ENCODE data around the gene BACE2. TPM values are rescaled to one million over a fixed set of nuclear protein-coding genes. Genes with fewer than 3 reads are reported as not detected.
"Not testable (repeated sequence)": the region's sequence is repeated elsewhere in the genome, so short reads cannot be mapped to it uniquely, and the experiment has no call there.

Gene BACE2
- total and polyA plus RNA-seq, 2 of the 4 experiments (the other 2 are of a cell fraction), result 17.0 to 35.5 TPM

DNA sequence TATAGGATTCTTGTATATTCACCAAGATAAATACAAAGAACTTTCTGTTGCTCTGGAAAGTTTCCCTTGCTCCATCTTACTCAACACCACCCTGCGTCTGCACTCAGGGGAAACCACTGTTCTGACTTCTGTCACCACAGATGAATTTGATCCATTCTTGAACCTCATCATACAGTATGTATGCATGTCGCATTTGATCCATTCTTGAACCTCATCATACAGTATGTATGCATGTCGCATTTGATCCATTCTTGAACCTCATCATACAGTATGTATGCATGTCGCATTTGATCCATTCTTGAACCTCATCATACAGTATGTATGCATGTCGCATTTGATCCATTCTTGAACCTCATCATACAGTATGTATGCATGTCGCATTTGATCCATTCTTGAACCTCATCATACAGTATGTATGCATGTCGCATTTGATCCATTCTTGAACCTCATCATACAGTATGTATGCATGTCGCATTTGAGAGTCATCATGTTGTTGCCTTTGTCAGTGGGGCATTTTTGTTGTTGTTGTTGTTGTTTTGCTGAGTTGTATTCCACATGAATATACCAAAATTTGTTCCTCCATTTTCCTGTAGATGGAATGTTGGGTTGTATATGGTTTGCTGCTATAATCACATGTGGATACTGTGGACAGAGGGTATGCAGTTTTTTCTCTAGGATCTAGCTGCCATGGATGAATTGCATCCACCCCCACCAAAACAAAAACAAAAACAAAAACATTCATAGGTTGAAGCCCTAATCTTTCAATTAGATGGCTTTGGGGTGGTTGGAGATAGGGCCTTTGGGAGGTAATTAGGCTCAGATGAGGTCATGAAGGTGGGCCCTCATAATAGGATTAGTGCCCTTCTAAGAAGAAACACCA is 145.6 kb downstream of the BACE2 start:
- H2BK15ac ChIP-seq (ENCODE audit: low read depth, low read length); H3K4me2 ChIP-seq (ENCODE audit: low read depth, low read length); H2AK5ac ChIP-seq (ENCODE audit: low read depth, low read length); H3K9me1 ChIP-seq (ENCODE audit: insufficient read depth, low read length); in situ Hi-C loops (cut with MboI; ENCODE audit: low sequenced_read_pairs); H3K4me3 ChIP-seq (ENCODE audit: insufficient read depth, low read depth, low read length); H2AFZ ChIP-seq (replicated peaks; ENCODE audit: low read length, poor library complexity); H3K23ac ChIP-seq (ENCODE audit: low read depth, low read length); H2BK120ac ChIP-seq (ENCODE audit: low read depth, low read length); H4K8ac ChIP-seq (ENCODE audit: low read depth in 2 of 2, low read length in 2 of 2); H3K14ac ChIP-seq (replicated peaks; ENCODE audit: low read depth, low read length); BruUV-seq (replicated peaks); H3K4ac ChIP-seq (ENCODE audit: low read depth, low read length); H3K9me3 ChIP-seq (ENCODE audit: control insufficient read depth, insufficient read depth, low read length); POLR2A ChIA-PET (ENCODE audit: unreplicated experiment); ATAC-seq (ENCODE audit: low read depth); intact Hi-C loops (cut with micrococcal nuclease); H3K27ac ChIP-seq (ENCODE audit: insufficient read depth, low read length); H3K79me1 ChIP-seq (ENCODE audit: low read depth in 1 of 2, low read length in 2 of 2); CTCF ChIA-PET; H4K91ac ChIP-seq (ENCODE audit: insufficient read depth, low read depth, low read length); H3K56ac ChIP-seq (ENCODE audit: extremely low read depth, insufficient read depth, low read length); H2BK20ac ChIP-seq (ENCODE audit: low read depth, low read length); H2AK9ac ChIP-seq (replicated peaks; ENCODE audit: low read depth, low read length, poor library complexity); H3K4me1 ChIP-seq (ENCODE audit: control insufficient read depth, insufficient read depth, low read length); H4K5ac ChIP-seq (ENCODE audit: low read depth, low read length); DNase-seq; H3K18ac ChIP-seq (ENCODE audit: low read depth, low read length); H3K36me3 ChIP-seq (ENCODE audit: control insufficient read depth, insufficient read depth, low read length); dilution Hi-C loops (cut with HindIII; ENCODE audit: low sequenced_read_pairs, unreplicated experiment); H4K20me1 ChIP-seq (ENCODE audit: insufficient read depth, low read length); H2BK5ac ChIP-seq (ENCODE audit: low read depth, low read length, poor library complexity, severe bottlenecking); H3K9ac ChIP-seq (ENCODE audit: low read depth, low read length): not testable (repeated sequence)
- peaks cover 28% of the 10 kb centered on the region for H3K27me3 ChIP-seq (ENCODE audit: control insufficient read depth, insufficient read depth, low read length)
- WGBS, 2 experiments (ENCODE audit: extremely low coverage in 2 of 2, insufficient read length in 1 of 2), result 67% methylated on average over 1 of the region's 8 CpGs; no CpG with 5 or more reads in 1 of the 2 experiments

Measured in IMR-90 (cell line).